Urothelium cell line (cell line): ENCODE data around the gene PARP3.
"Not testable (repeated sequence)": the region's sequence is repeated elsewhere in the genome, so short reads cannot be mapped to it uniquely, and the experiment has no call there.

Experiments
- DNase-seq: peaks from one replicate; pipeline ENCODE4 v3.0.0; 2011; ENCODE audit warnings: low spot score, mixed read lengths
- FAIRE-seq: peaks from 2 replicates; lab custom pipeline; 2011; peaks lifted over from hg19 to GRCh38; lab: Jason Lieb, UNC

Gene PARP3

GRCh38 chr3:51941798-51942602 lies at the start of gene PARP3, which contains the start of gene RRP9:
PARP3 (plus strand) TSS chr3:51942363; CDS start chr3:51943356, 993 bp downstream.
RRP9 (minus strand) TSS chr3:51941904; CDS start chr3:51941867, 37 bp downstream.
- peak; percentile 96 for FAIRE-seq
- DNase-seq: peak; percentile 100

DNA sequence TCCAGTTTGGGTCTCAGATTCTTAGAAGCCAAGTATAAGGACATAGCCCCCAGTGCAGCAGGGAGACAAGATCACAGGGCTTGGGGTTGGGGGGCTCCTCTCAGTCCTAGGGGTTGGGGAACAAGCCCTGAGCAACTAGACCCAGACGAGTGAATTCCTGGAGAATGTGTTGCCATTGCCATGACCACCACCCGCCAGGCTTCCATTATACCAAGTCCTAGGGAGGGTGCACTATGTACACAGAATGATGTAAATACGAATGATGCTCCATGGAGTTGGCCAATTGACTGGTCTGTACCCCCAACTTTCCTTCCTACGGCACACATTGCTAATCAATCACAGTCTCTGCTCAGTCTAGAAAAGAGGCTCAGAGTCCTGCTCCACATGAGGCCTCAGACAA lies 47.8 kb upstream of the PARP3 start:
- DNase-seq (no peak), FAIRE-seq (no peak)

- FAIRE-seq (no peak), DNase-seq (no peak)
These were observed 47.2 kb upstream of the PARP3 start for GRCh38 chr3:51894939-51895338.

DNA sequence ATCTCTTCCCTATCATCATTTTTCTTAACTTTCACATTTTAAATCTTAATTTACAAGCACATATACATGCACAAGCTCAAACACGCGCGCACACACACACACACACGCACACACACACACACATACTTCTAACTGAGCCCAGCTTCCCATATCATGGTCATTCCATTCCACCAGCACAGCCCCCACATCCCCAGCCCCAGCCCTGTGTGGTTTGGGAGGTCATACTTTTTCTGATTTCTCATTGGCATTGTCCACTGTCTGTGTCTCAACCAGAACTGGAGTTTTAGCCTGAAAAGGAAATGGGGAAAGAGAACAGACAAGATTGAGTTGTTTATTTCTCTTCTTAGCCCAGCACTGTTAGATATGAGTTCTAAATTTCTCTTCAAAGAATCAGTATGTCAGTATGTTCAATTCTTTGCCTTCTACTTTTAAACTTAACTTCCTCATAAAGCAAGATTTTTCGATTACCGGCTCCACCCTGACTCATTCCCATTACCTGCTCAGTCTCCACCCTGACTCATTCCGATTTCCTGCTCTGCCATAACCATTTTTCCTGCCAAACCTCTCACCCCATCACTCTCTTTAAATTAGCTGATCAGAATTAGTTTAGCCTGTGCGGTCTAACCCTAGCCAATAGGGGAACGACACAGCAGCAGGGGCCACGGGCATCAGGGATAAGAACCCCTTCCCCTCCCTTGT lies 45.4 kb upstream of the PARP3 start:
- FAIRE-seq: no peak
- no peak for DNase-seq

- no peak for DNase-seq
These were observed 44.8 kb upstream of the PARP3 start for GRCh38 chr3:51897391-51897790.

GRCh38 chr3:51900043-51900442 lies 42.1 kb upstream of the PARP3 start:
- FAIRE-seq, DNase-seq: not testable (repeated sequence)

More at GRCh38 chr3:51897391-51897790, 44.8 kb upstream of the PARP3 start:
- FAIRE-seq: peak; percentile 35

- not testable (repeated sequence) for FAIRE-seq, DNase-seq
These were observed 39.8 kb upstream of the PARP3 start for GRCh38 chr3:51902361-51902760.

GRCh38 chr3:51904034-51904823 lies 37.9 kb upstream of the PARP3 start:
- FAIRE-seq (no peak), DNase-seq (no peak)

DNA sequence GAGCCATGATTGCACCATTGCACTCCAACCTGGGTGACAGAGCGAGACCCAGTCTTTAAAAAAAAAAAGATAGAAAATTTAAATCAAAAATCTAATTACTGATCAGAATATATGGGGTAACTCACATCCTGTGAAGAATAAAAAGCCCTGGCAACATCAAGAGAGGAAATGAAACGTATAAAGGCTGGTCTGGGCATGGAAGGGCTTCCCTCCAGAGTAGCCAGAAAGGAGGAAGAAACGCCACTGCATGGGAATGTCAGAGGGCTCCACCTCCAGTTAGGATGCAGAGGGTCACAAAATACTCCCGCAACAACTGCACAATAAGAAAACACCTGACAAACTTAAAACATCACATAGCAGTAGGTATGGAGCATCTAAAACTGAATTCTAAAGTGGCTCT lies 34.1 kb upstream of the PARP3 start:
- DNase-seq: no peak
- no peak for FAIRE-seq

DNA sequence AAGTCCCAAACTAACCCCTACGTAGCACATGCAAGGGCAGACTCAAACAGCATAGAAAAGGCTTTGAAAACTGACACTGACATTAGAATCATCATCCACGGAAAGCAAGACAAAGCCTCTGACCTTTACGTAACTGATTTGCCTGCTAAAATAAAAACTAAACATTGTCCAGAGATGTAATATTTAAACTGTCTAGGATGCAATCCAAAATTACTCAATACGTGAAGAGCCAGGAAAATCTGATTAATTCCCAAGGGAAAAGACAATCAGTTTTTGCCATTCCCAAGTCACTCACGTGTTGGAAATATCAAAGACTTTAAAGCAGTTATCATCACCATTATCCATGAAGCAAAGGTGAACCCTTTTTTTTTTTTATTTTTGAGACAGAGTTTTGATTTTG lies 25.7 kb upstream of the PARP3 start:
- FAIRE-seq (no peak), DNase-seq (no peak)

GRCh38 chr3:51921081-51921578 lies 21.0 kb upstream of the PARP3 start:
- no peak for FAIRE-seq
- no peak for DNase-seq

GRCh38 chr3:51927061-51927977 lies 14.8 kb upstream of the PARP3 start:
- no peak for DNase-seq
- no peak for FAIRE-seq

DNA sequence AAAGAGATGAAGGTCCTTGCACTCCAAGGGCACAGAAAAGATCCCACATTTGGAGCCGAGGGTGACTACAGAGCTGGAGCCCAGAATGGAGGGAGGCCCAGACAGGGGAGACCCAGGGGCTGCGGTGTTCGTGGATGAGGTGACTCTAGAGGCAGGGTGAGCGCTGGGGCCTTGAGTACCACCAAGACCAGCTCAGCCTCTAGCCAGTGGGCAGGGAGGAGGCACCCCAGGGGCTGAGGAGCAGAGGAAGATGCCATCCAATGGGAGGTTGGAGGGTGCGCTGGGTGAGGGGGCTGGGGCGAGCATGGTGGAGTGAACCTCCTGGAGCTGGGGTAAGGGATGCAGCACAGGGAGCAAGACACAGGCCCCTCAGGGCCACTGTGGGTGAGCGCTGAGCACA lies 13.7 kb upstream of the PARP3 start:
- FAIRE-seq (no peak), DNase-seq (no peak)

GRCh38 chr3:51928981-51929380 lies 13.2 kb upstream of the PARP3 start:
- not testable (repeated sequence) for FAIRE-seq, DNase-seq

DNA sequence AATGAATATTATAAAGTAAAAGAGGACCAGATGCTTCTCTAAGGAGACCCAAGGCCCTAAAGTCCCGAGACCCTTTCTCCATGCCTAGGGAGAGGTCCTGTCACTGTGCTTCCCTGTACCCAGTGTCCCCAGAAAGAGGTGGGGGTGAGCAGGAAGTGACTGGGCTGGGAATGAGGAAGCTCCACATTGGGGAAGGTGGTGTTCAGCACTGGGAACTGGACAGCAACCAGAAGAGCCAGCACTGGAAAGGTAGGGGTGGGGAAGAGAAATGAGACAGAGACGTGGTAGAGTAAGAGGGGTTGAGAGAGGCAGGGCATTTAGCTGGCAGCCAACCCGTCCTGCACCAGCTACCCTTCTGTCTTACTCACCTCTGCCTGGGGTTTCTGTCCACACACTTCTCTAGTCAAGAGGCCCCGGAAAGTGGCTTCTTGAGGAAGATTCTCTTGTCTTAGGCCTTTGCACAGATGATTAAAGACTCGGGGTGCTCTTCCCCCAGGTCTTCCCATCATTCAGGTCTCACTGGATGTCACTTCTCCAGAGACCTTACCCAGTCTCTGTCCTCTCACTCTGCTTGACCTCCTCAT lies 12.7 kb upstream of the PARP3 start:
- peak; percentile 29 for DNase-seq
- no peak for FAIRE-seq

- no peak for FAIRE-seq
These were observed 11.7 kb upstream of the PARP3 start for GRCh38 chr3:51930439-51930838.

DNA sequence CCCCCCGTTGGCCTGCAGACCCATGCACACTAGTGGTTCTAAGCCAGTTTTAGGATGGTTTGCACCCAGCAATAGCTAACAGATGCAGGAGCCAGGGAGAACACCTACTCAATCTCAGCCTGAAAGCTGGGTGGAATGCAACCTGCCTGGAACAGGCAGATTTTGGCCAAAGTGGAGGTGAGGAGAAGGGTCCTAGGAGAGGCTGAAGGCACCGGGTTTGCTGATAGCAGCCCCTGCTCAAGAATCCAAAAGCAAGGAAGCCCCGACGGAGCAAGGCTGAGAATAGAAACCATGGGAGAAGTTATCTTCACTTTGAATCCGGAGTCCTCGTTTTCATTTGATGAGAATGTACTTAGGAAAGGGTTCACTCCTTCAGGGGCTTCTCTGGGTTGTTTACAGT lies 10.4 kb upstream of the PARP3 start:
- FAIRE-seq (no peak), DNase-seq (no peak)

More at GRCh38 chr3:51930439-51930838, 11.7 kb upstream of the PARP3 start:
- DNase-seq: no peak

DNA sequence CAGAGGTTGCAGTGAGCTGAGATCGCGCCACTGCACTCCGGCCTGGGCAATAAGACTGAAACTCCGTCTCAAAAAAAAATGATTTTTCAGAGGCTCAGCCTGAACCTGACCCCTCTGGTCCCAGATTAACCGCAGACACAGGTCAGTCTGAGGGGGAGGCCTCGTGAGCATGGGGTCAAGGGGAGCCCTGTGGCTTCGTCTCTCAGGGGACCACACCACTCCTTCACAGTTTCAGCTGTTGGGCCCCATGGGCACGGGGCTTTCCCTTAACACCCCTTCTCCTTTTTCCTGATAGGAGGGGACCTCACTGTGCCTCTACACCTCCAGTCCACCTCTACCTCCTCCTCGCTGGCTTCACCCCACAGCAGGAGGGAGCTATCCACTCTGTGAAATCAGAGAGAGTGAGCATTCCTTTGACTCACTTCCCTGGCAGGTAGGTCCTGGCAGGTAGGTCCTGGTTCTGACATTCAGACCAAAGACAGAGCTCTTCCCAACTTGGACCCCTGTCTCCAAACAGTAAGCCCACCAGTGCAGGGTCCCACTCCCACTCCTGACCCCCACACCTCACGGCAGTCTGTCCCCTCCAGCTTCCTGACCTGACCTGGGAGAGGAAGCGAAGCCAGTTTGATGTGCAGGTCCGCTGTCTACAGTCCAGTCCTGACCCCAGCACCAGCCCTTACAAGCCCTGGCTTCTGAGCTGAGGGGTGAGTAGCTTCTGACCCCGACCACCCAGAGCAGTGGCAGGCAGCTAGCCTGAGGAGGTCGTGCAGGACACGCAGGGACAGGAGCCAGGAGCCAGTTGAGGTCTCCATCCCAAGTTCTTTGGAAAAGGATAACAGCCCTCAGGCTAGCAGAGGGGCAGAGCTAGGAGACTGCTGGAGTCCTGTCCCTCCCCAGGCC lies 9.4 kb upstream of the PARP3 start:
- no peak for DNase-seq
- no peak for FAIRE-seq
